K562 (cell line): ENCODE measurements around the gene ARHGAP4. TPM values are rescaled to one million over a fixed set of nuclear protein-coding genes. Genes with fewer than 3 reads are reported as not detected.

Experiments used
- ATAC-seq: fragments of 200-7000 bp; cut with Tn5 transposase; 3 replicates; pipeline ENCODE4 v1.9.1; 2020; ENCODE audit warnings: moderate library complexity
- BruUV-seq: library from RNA; stranded (reverse); fragments of 400-500 nt; replicated peaks from 2 replicates; lab custom pipeline; 2021; lab: Mats Ljungman, UMichigan
- CTCF ChIA-PET: fragments of 300-600 bp; formaldehyde crosslinking; extraction: SDS; loops from one replicate; lab custom pipeline; 2021; ENCODE audit warnings: low intra/inter-chr PET ratio; lab: Yijun Ruan, JAX
- POLR2A ChIA-PET: fragments of 300-600, 350-650 bp; sonication (Branson Sonifier 250); formaldehyde crosslinking; extraction: SDS; loops from one replicate; lab custom pipeline; 2021; ENCODE audit warnings: antibody characterized with exemption, inconsistent platforms; lab: Yijun Ruan, JAX
- DNase-seq, 4 experiments: peaks; one replicate each; pipeline versions ENCODE4 v3.0.0 to v3.0.0-alpha.2; 2011 to 2018; ENCODE audit warnings: low spot score in 3 of 4, mixed read lengths in 3 of 4; ENCODE audit errors: extremely low read depth in 1 of 4
- FAIRE-seq: peaks from 2 replicates; lab custom pipeline; 2011; peaks lifted over from hg19 to GRCh38; lab: Jason Lieb, UNC
- H2AFZ ChIP-seq: 2 replicates; pipeline ENCODE4 v1.6.0; 2011; ENCODE audit warnings: low read depth, low read length, control low read depth, inconsistent platforms
- H3K27ac ChIP-seq: fragments of 200-600 bp; 3 replicates; pipeline ENCODE4 v1.8.0; 2011; ENCODE audit warnings: low read depth, mild to moderate bottlenecking, control low read depth, inconsistent platforms, low read length, moderate library complexity, mixed read lengths; ENCODE audit errors: extremely low read depth
- H3K27me3 ChIP-seq, 2 experiments: fragments of 300-600 bp in 1 of 2; 2 replicates in 1 of 2; 3 replicates in 1 of 2; pipeline versions ENCODE4 v1.6.0 to v1.8.0; 2011; ENCODE audit warnings: inconsistent platforms in 2 of 2, low read length in 2 of 2, mild to moderate bottlenecking in 1 of 2, mixed read lengths in 1 of 2, moderate library complexity in 1 of 2; ENCODE audit not compliant: control insufficient read depth in 2 of 2, insufficient read depth in 2 of 2
- H3K36me3 ChIP-seq: fragments of 300-600 bp; 3 replicates; pipeline ENCODE4 v1.8.0; 2011; ENCODE audit warnings: mild to moderate bottlenecking, low read length, inconsistent platforms; ENCODE audit not compliant: control insufficient read depth, insufficient read depth
- H3K4me1 ChIP-seq, 2 experiments: fragments of 200-600 bp in 1 of 2; replicated peaks in 1 of 2; 2 replicates in 1 of 2; 3 replicates in 1 of 2; pipeline versions ENCODE4 v1.5.1 to v1.8.0; 2011; ENCODE audit warnings: inconsistent platforms in 2 of 2, low read length in 2 of 2, mild to moderate bottlenecking in 1 of 2, mixed read lengths in 1 of 2, moderate library complexity in 1 of 2; ENCODE audit not compliant: control insufficient read depth in 2 of 2, insufficient read depth in 2 of 2
- H3K4me2 ChIP-seq: 2 replicates; pipeline ENCODE4 v1.6.1; 2011; ENCODE audit warnings: low read length, control low read depth, inconsistent platforms, mixed read lengths; ENCODE audit not compliant: insufficient read depth
- H3K4me3 ChIP-seq: fragments of 200-600 bp; sonication (generic), shearing (Covaris generic); 2 replicates; pipeline ENCODE4 v1.5.1; 2016; ENCODE audit warnings: control low read depth, inconsistent platforms
- H3K79me2 ChIP-seq: fragments of 200-600 bp; 3 replicates; pipeline ENCODE4 v1.8.0; 2011; ENCODE audit warnings: low read length, inconsistent platforms; ENCODE audit not compliant: control insufficient read depth, insufficient read depth
- H3K9ac ChIP-seq, 2 experiments: 2 replicates each; pipeline versions ENCODE4 v1.6.0 to v1.6.1; 2011; ENCODE audit warnings: low read depth in 2 of 2, low read length in 2 of 2, control low read depth in 1 of 2, inconsistent platforms in 1 of 2, mild to moderate bottlenecking in 1 of 2, mixed read lengths in 1 of 2; ENCODE audit not compliant: insufficient read depth in 1 of 2
- H3K9me1 ChIP-seq: one replicate; pipeline ENCODE4 v1.6.0; 2011; ENCODE audit warnings: inconsistent platforms, mild to moderate bottlenecking, low read length, moderate library complexity; ENCODE audit not compliant: control insufficient read depth, insufficient read depth
- H3K9me3 ChIP-seq: replicated peaks from 2 replicates; pipeline ENCODE4 v1.5.1; 2011; ENCODE audit warnings: low read depth, low read length, inconsistent platforms; ENCODE audit not compliant: control insufficient read depth, insufficient read depth
- H4K20me1 ChIP-seq: replicated peaks from 2 replicates; pipeline ENCODE4 v1.6.1; 2011; ENCODE audit warnings: low read length, inconsistent platforms, mixed read lengths; ENCODE audit not compliant: control insufficient read depth, insufficient read depth
- ATF6 ChIP-seq: sonication (generic); formaldehyde crosslinking; IDR thresholded peaks from 2 replicates; pipeline ENCODE4 v1.4.0; 2020; ENCODE audit warnings: mild to moderate bottlenecking, missing genetic modification reagents
- DNMT1 ChIP-seq: fragments of 450-650 bp; IDR thresholded peaks from 2 replicates; pipeline ENCODE4 v1.6.1; 2016; ENCODE audit warnings: antibody characterized with exemption, mild to moderate bottlenecking
- KDM5B ChIP-seq: fragments of 200-600 bp; sonication (generic); IDR thresholded peaks from 2 replicates; pipeline ENCODE4 v1.6.1; 2012; ENCODE audit warnings: low read depth, mild to moderate bottlenecking, moderate library complexity, low read length, control low read depth, inconsistent platforms; ENCODE audit not compliant: insufficient replicate concordance
- ZBED1 ChIP-seq: IDR thresholded peaks from 2 replicates; pipeline ENCODE4 v1.6.1; 2014
- ZBTB40 ChIP-seq, 2 experiments: fragments of 450-650 bp in 1 of 2; sonication (generic) in 1 of 2; formaldehyde crosslinking in 1 of 2; IDR thresholded peaks; 2 replicates each; pipeline versions ENCODE4 v1.7.1 to v1.9.0; 2016 to 2022; ENCODE audit warnings: inconsistent platforms in 1 of 2, mild to moderate bottlenecking in 1 of 2, missing genetic modification reagents in 1 of 2
- WGBS: fragments of 100-300 bp; shearing (Covaris generic); methylation state at CpG from one replicate; pipeline ENCODE4 v1.1.6; 2016; ENCODE audit warnings: low coverage, mixed read lengths; ENCODE audit not compliant: insufficient coverage; ENCODE audit errors: missing lambda C conversion rate; 5-methylcytosine and 5-hydroxymethylcytosine counted together
- in situ Hi-C: fragments of 300-500 bp; cut with MboI; formaldehyde crosslinking; loops from 4 replicates; pipeline ENCODE4 v1.15.0; 2018; ENCODE audit warnings: inconsistent platforms, mixed read lengths
- intact Hi-C: fragments of 100-400 bp; cut with micrococcal nuclease; formaldehyde crosslinking; loops from 2 replicates; pipeline ENCODE4 v1.14.2; 2022
- polyA plus RNA-seq, 8 experiments: library from polyadenylated mRNA; depleted of rRNA in 4 of 8; stranded (reverse) in 5 of 8; unstranded in 3 of 8; fragments of >200 nt; fragmentation: Nextera tagmentation in 2 of 8; fragmentation: Illumina TruSeq in 1 of 8; extraction: Ambion mirVana in 2 of 8; extraction: Trizol in 1 of 8; gene quantifications; 2 replicates each; pipeline versions ENCODE4 v1.2.1 to v1.2.3, GENCODE V29; 2011 to 2014; ENCODE audit warnings: inconsistent platforms in 1 of 8, missing spikeins in 1 of 8
- total RNA-seq, 7 experiments: library from RNA; depleted of rRNA in 6 of 7; stranded (reverse); fragments of >200 nt in 6 of 7; fragmentation: Illumina TruSeq in 2 of 7; extraction: Trizol in 2 of 7; gene quantifications; 2 replicates each; pipeline versions ENCODE4 v1.2.1 to v1.2.3, GENCODE V29; 2011 to 2021; ENCODE audit warnings: low replicate concordance in 1 of 7

ARHGAP4 gene
- total and polyA plus RNA-seq, 9 of the 15 experiments (the other 6 are each of a cell fraction or from before 2014, with no cell fraction given), result 0.30 to 81.8 (median 13.5) TPM

- Histone ChIP-seq H4K20me1 (peaks cover 6% of the 10 kb centered on the region; the same call in 1 of the 2 replicates), H3K79me2 (no peaks in the 10 kb centered on the region), H3K4me1 (peaks cover 10 to 37% of the 10 kb centered on the region in 2 experiments), H3K4me3 (no peak overlapping the region), H3K36me3 (no peaks in the 10 kb centered on the region), H3K9me3 (no peaks in the 10 kb centered on the region), H2AFZ (no peak overlapping the region), H3K27me3 (peaks cover 0 to 31% of the 10 kb centered on the region in 2 experiments; a peak in 2 of 5 replicates), H3K4me2 (no peak overlapping the region), H3K27ac (no peak overlapping the region), H3K9me1 (no peaks in the 10 kb centered on the region), H3K9ac (no peak overlapping the region)
- WGBS, result 8% methylated on average over 6 of the region's 6 CpGs
- ATAC-seq (no peak), DNase-seq (no peak), FAIRE-seq (no peak)
- ChIA-PET POLR2A (no interaction called here), CTCF (no interaction called here)
- TF ChIP-seq KDM5B, result no peak
- no peak for TF ChIP-seq DNMT1
- TF ChIP-seq ZBTB40 (IDR thresholded peaks at IDR 0.05), result no peak
- no peak for TF ChIP-seq ZBTB40 (CRISPR knock-in tag; IDR thresholded peaks at IDR 0.05)
- TF ChIP-seq ATF6 (CRISPR knock-in tag), result no peak
- no peak for TF ChIP-seq ZBED1
- intact Hi-C loops, result no loop called here
- BruUV-seq, result no TSS peak
- in situ Hi-C loops, result no loop called here
Observed at GRCh38 chrX:153888344-153888743, 37.7 kb downstream of the ARHGAP4 start.
